ENCODE measurements around the gene DPY19L2.
A peak's percentile ranks its signal among the peaks of the same experiment; 100 is the strongest.
"Not testable (repeated sequence)": the region's sequence is repeated elsewhere in the genome, so short reads cannot be mapped to it uniquely, and the experiment has no call there.

The DPY19L2 gene

DNA sequence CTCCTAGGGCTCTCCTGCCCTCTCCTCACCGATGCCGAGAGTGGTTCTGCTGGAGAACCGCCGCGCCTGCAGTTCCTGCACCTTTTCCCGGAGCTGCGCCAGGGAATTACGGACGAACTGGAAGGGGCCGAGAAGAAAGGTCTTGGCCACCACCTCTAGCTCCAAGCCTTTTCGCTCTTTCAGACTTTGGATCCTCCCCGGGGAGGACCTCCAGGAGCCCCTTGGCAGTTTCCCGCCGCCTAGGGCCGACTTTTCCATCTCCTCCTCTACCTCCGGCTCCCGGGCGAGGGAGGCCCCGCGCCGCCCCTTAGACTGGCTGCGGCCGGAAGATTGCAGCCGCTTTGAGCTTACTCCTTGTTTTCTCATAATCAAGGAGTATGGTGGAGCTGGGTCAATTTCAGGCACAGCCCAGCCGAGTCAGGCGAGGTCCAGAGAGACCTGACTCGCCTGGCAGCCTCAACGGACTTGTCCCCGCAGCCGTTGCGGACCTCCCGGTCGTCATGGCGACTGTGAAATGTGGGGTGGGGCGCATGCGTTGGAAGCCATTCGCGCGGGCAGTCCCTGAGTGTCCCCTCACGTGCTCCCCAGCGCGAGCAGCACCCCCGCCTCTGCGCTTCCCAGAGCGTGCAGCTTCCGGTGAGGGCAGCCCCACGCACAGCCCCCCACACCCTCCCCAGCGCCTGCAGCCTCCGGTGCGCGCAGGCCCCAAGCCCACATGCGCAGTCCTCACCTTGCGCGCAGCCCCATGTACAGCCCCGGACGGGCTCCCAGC is at the start of gene DPY19L2:
TSS of gene DPY19L2 (minus strand) at position 466 of the 772 bp plus-strand sequence. CDS start at position 366, 100 bp downstream.
- peak; percentile 57 for DNase-seq

DNA sequence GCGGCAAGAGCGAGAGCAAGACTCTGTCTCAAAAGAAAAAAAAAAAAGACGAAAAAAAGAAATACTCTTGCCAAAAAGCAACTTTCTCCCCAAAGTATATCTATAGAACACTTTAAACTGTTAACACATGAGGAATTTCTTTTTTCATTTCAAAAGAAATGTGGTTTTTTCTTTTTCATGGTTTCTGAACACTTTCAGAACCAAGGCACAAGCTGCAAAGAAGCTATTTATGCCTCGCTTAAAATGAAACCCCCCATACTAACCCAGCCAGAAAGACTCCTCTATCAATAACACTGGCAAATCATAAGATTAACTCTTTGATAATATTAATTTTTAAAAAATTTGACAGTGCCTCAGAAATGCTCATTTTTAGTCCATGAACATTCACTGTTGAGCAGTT is 48.6 kb upstream of the DPY19L2 start:
- not testable (repeated sequence) for DNase-seq

DNA sequence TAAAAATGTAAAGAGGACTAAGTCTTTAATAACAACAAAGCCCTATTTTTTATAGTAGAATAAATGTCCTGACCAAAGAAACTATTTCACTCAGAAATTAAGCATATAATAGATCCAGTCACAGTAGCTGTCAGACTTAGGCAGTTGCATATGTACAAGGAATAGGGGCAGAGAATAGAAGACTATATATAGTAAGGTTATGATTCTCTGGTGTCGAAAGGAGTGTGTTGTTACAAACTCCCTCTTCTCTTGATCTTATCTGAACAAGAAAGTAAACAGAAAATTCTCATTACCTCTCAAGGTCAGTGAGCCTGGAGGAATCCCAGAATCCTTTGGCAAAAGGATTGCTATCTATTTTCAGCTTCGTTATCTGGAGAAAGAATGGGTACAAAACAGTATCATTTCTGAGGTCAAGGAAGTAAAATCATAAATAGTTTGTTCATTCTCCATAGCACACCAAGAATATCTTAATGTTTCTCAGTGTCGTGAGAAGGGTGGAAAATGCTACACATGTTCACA is 46.9 kb upstream of the DPY19L2 start:
- not testable (repeated sequence) for DNase-seq

DNA sequence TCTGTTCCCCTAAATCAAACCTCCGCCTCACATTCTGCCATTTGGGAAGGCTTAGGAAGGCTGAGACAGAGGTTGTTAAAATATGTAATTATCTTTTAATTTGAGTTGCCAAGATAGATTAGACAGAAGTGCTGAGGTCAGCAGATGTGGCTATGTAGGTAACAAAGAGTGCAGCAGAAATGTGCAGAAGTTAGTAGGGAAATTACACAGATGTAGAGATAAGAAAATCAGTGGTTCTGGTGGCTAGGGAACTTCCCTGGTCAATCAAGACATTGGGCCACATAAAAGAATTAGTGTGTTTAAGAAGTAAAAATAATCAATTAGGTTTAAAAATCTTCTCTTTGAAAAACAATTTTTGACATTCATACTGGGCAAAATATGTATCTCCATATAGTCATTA is 46.1 kb upstream of the DPY19L2 start:
- not testable (repeated sequence) for DNase-seq

DNA sequence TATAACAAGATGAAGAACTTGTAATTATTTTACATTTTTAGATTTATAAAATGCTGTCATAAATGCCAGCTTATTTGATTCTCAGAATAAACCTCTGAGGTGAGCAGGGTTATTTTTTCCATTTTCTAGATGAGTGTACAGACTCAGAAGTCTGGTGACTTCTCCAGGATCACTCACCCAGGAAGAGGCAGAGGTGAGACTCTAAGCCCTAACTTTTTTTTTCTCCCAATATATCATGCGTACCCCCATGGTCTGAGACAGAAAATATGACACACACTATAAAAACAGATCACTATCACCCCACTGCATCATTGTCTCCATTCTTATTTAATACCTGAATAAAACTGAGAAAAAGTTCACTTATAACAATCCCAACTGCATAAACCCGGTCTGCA is 45.4 kb upstream of the DPY19L2 start:
- DNase-seq: not testable (repeated sequence)

DNA sequence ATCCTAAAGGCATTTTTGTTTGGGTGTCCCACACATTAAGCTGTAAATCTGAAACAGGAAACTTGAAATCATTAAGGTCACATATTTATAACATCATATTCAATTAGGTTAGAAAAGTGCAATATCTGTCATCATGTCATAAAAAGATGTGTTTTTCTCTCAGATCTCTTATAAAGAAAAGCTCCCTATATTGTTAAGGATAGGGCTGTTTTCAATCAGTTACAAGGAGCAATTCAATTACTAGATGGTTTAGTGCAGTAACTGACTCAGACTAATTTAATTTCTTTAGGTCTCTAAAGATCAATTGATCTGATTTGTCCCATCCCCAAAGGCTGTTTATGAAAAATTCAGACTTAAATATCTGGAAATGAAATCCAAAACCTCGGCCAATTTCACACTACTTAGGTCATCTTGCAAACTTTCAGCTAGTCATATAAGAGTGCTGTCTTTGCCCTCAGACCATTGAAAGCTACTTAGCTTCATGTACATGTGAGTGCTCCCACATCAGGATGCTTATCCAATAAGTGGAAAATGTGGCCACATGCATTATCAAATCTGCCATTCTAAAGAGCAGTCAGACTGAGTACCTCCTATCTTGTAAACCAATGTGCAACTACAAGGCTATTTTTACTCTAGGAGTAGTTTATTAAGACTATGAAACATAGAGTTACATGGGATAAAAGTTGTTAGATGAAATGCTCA is 44.8 kb upstream of the DPY19L2 start:
- DNase-seq: not testable (repeated sequence)

DNA sequence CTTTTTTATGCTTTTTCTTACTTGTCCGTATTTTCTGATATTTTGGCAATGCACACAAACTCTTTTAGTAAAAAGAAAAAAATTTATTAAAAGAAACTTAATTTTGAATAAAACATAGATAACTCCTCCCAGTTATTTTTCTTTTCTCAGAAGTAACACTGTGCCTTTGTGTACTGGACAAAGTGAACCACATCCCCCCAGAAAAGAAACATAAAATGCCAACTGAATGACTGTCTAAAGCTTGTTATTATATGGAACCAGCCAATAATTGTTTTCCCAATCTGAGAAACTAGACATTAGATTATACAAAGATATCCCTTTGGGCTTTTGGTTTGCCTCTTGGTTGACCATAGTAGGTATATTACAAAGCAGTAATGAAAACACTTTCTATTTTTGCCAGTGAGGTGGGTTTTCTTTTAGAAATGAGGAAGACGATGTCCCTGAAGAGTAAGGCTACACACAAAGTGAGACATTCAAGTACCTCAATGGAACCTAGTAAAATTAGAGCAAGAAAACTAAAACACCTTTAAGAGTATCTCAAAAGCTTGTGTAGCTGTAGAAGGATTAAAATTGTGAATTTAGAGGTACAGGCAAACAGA is 44.2 kb upstream of the DPY19L2 start:
- DNase-seq: not testable (repeated sequence)

DNA sequence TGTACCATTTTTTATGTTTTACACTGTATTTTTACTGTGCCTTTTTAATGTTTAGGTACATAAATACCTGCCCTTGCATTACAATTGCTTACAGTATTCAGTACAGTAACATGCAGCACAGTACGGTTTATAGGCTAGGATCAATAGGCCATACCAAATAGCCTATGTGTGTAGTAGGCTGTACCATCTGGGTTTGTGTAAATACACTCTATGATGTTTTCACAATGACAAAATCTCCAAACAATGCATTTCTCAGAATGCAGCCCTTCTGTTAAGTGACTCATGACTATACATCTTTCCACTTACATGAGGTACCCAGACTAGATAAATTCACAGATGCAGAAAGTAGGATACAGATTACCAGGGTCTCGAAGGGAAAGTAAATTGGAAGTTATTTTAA is 43.0 kb upstream of the DPY19L2 start:
- not testable (repeated sequence) for DNase-seq

DNA sequence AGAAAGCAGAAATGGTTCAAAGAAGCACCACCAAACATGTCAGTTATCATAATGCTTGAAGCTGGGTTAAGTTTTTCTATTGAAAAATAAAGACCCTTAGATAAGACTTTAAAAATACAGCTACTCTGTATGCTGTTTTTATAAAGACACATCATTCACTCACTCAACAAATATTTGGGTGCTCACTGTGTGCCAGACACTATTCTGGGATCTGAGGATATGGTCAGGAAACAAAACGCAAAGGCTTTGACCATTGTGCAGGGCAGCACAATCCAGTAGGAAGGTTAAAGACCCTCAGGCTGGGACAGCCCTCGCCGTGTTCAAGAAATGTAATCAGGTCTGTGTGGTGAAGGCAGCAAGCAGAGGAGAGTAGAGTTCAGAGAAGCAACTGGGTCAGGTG is 38.0 kb upstream of the DPY19L2 start:
- no peak for DNase-seq

DNA sequence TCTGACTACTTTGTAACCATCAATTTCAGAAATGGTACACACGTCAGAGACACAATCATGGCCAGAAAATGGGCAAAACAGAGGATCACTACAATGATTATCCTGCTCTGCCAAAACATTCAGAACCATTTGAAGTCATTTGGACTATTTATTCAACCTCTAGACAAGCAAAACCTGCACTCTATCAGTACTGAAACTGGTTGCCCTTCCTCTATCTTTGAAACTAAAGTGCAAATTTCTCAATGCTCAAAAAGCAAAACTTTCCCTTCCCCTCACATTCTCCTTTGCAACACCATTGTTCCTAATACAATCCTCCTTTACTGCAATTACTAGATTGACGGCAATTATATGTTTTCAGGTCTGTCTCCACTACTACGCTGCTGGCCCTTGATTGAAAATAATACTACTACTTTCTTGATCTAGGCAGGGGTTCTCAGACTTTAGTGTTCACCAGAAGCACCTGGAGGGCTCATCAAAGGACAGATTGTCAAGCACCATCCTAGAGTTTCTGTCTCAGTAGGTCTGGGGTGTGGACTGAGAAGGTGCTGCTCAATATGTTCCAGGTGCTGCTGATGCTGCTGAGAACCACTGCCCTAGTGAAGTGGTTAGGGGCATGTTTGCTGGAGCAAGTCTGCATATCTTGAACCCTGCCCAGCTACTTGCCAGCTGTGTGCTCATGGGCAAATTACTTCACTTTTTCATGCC is 31.5 kb upstream of the DPY19L2 start:
- not testable (repeated sequence) for DNase-seq

DNA sequence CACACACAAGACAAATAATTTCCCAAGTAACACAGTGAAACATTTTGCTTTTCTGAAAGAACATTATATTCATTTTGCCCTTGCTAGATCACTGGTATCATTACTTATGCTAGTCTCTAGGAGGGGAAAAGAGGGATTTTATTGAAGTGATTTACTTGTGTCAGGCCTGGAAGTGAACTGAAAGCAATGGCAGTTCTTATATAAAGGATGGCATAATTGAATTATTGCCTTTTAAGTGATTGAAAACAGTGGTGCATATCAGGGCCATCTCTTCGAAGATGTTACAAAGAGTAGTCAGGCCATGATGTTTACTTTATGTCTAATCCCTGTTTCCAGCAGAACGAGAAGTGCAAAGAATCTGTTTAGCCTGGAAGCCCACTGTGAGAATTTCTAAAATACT is 30.7 kb upstream of the DPY19L2 start:
- not testable (repeated sequence) for DNase-seq

DNA sequence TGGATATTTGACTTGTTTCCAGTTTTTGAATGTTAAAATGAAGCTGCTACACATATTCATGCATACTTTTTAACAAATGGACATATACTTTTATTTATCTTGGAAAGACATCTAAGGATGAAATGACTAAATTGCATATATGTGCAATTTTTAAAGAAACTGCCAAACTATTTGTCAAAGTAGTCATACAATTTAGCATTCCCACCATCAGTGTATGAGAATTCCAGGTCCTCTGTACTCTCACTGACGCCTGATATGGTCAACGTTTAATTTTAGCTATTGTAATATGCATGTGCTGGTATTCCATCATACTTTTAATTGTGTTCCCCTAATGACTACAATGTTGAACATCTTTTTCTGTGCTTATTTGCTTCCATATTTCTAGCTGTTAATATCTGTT is 22.5 kb upstream of the DPY19L2 start:
- DNase-seq: not testable (repeated sequence)

DNA sequence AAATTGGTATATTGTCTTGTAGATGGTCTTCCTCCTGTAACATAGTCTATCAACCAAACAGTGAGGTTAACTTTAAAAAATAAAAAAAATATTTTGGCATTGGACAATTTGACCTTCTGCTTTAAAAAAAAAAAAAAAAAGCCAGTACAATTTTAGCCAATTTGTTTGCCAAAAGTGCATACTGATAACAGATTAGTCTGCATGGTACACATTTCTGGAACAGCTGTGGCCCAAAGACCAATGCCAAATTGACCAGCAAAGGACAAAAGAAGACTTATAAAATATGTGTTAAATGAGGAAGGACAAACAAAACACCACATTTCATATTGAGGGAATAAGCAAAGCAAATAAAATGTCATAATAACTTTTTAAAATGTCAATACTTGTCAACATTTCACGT is 20.8 kb upstream of the DPY19L2 start:
- not testable (repeated sequence) for DNase-seq

DNA sequence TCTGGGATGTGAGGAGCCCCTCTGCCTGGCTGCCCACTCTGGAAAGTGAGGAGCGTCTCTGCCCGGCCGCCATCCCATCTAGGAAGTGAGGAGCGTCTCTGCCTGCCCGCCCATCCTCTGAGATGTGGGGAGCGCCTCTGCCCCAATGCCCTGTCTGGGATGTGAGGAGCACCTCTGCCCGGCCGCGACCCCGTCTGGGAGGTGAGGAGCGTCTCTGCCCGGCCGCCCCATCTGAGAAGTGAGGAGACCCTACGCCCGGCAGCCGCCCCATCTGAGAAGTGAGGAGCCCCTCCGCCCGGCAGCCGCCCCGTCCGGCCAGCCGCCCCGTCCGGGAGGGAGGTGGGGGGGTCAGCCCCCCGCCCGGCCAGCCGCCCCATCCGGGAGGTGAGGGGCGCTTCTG is 18.3 kb upstream of the DPY19L2 start:
- not testable (repeated sequence) for DNase-seq

DNA sequence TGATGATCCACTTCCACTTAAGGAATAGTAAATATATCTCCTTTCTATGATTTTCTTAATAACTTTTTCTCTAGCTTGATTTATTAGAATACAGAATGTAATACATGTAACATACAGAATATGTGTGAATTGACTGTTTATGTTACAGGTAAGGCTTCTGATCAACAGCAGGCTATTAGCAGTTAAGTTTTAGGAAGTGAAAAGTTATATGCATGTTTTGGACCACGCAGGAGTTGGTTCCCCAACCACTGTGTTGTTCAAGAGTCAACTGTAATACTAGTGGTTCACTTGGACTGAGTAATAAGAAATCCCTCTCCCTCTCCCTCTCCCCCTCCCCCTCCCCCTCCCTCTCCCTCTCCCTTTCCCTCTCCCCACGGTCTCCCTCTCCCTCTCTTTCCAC is 17.5 kb upstream of the DPY19L2 start:
- not testable (repeated sequence) for DNase-seq

DNA sequence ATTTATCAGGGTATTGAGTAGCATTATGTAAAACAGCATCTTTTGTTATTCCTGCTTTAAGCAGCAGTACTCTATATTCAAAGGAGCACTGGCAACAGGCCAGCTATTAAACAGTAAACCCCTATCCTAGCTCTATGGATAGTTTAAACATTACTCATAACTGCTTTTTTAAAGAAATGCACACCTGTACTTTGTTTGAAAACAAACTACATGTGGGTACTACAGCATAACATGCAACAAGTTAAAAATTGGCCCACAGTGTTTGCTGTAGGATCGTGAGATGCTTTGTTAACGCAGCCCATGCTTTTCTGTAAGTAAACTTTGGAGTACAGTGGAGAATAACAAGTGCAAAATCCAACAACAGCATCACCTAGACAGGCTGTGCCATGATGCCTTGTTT is 14.3 kb upstream of the DPY19L2 start:
- not testable (repeated sequence) for DNase-seq

DNA sequence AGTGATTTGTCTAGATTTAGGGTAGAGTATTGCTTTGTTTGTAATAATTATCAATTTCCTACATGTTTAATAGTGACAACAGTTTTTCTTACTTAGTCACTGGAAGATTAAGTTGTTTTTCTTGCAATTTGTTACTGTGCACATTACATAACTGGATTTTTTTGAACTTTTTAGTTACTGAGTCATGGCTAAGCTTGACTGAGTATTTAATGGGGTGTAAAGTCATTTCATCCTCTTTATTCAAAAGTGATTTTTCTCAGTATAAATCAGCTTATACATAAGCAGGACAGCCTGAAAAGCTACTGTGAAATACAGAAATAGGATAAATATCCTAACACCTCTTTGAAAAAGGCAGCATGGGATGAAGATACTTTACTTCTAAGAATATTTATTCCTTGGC is 12.5 kb upstream of the DPY19L2 start:
- DNase-seq: not testable (repeated sequence)

DNA sequence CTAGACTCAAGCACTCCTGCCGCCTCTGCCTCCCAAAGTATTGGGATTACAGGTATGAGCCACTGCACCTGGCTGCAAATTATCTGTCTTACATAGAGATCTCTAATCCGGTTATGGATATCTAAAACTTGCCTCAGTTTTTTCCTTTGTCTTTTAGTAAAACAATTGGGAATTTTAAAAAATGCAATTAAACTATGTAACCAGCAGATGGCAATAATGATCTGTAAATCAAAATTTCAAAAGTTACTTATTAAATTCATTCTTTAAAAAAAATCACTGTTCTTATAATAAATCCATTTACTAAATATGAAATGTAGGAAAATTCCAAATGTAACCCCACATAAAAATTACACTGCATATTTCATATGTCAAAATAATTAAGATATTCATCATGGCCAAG is 4.3 kb upstream of the DPY19L2 start:
- not testable (repeated sequence) for DNase-seq

DNA sequence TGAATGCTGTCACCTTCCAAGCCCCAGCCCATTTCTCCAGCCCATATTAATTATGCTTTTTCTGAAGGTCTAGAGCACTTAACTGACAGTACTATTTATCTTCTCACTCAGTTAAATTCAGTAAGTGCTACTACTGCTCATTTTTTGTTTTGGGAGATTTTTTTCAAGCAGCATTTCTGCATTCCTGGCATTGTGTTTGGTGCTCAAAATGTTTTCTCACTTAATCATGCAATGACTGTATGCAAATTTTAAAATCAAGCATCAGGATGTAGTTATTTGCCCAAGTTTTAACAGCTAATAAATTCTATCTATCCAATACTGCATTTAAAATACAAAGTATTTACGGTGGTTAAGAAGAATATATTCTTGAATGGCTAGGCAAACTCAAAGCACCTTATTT is 1.6 kb upstream of the DPY19L2 start:
- not testable (repeated sequence) for DNase-seq

DNA sequence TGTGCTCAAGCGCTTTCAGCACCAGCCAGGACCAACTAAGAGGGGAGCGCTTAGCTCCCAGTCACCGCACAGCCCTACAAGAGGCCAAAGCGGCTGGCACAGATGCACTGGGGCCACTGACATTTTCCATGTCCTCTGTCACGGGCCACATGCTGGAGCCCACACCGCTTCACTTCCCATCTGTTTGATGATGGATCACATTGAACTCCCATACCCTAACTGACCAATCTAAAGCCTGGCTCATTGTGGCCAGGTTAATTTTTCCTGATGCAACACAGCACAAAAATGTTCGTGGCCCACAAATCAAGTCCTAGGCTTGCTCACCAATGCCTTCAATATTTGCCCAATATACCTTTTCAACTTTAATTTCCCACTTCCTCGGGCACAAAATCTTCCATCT is 1.1 kb upstream of the DPY19L2 start:
- DNase-seq: not testable (repeated sequence)

DNA sequence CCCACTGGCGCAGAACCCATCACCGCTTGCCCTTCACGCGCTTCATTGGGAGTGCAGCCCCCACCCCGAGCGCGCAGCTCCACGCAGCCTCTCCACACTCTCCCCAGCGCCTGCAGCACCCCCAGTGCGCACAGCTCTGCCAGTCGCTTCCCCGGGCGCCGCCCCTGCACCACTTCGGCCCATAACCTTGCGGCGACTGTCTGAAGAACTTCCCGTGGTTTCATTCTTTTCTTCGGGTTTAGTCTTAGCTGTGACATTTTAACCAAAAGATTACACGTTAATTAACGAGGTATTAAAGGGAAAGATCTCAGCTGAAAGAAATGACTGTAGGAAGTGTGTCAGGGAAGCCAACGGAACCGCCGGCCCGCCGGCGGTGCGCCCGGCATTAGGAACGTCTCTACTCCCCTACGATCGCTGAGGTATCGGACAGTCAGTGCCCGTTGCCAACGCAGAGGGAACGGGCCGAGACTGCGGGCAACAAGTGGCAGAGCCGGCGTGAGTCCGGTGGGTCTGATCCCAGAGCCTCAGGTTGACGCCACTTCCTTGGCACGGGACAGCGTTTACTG is 590 bp upstream of the DPY19L2 start:
- not testable (repeated sequence) for DNase-seq

DNA sequence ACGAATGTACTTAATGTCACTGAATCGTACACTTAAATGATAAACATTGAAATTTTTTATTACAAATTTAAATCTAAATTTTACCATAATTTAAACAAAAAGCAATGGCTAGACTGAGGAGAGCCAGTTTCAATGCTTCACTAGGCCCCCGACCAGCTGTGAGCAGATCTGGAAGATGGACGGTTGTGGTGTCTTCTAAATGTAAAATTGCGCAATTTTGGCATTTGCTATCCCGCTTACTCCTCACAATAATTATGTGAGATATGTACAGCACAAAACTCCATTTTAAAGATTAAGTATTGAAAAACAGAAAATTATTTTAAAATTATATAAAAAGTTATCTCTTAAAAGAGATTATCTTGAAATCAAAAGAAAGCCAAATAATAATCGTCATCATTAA is 5.3 kb downstream of the DPY19L2 start:
- not testable (repeated sequence) for DNase-seq

DNA sequence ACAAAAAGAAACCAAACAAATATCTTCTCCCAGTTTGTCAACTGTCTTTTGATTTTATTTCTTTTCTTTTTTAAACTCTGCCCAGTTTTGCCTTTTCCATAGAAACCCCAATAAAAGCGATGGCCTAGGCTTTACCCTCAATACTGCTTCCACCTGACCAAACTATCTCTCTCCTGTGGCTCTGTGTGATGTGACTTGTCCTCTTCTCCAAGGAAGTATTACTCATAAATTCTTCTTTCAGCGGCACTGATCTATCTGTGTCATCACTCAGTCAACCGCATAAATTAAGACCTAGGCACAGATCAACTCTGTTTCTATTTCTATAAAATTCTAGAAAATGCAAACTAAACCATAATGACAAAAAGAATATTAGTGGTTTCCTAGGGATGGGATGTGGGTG is 9.8 kb downstream of the DPY19L2 start:
- DNase-seq: not testable (repeated sequence)
